Mammary epithelial cell (primary cell): ENCODE measurements around the gene GABRG3.

Experiments
- CTCF ChIP-seq, 2 donors: IDR thresholded peaks in 1 of 2; conservative IDR thresholded peaks in 1 of 2; 2 replicates each; pipeline ENCODE4 v1.5.1; 2011 to 2012; ENCODE audit warnings: inconsistent platforms in 2 of 2, low read length in 2 of 2, mild to moderate bottlenecking in 2 of 2, control low read depth in 1 of 2, low read depth in 1 of 2; ENCODE audit not compliant: insufficient read depth in 1 of 2; ENCODE audit errors: extremely low read depth in 1 of 2
- EZH2 ChIP-seq: IDR thresholded peaks from 2 replicates; pipeline ENCODE4 v1.6.1; 2012; ENCODE audit warnings: low read length, inconsistent platforms, borderline replicate concordance

- TF ChIP-seq CTCF (conservative IDR thresholded peaks at IDR 0.05 in 1 of 2, IDR thresholded peaks at IDR 0.05 in 1 of 2; ENCODE audit: extremely low read depth in 1 of 2, insufficient read depth in 1 of 2, low read depth in 1 of 2, low read length in 2 of 2) (no peak), EZH2 (no peak)
Observed at GRCh38 chr15:27457766-27458165, 486.8 kb downstream of the GABRG3 start.
